T47D (cell line): Measurements from ENCODE around the gene CRYBA2.

Experiments used
- DNase-seq, 2 experiments: peaks; one replicate each; pipeline versions ENCODE4 v3.0.0 to v3.0.0-alpha.2; 2011 to 2012; ENCODE audit warnings: low read depth in 1 of 2, low spot score in 1 of 2
- JUND ChIP-seq: IDR thresholded peaks from 2 replicates; pipeline ENCODE4 v1.6.1; 2012; ENCODE audit warnings: low read depth
- in situ Hi-C: cut with HindIII; loops from 2 replicates; pipeline ENCODE4 v1.10.0; 2016; ENCODE audit warnings: low sequenced_read_pairs, low pct_unique_long_range_greater_than_20kb

CRYBA2 gene

GRCh38 chr2:219019436-219019835, 26.2 kb upstream of the CRYBA2 start:
- in situ Hi-C loops, result no loop called here
- no peak for TF ChIP-seq JUND
- no peak for DNase-seq

- in situ Hi-C loops, result no loop called here
- no peak for TF ChIP-seq JUND
- DNase-seq, result no peak
Measured at GRCh38 chr2:219018726-219019125, 25.5 kb upstream of the CRYBA2 start.

DNA sequence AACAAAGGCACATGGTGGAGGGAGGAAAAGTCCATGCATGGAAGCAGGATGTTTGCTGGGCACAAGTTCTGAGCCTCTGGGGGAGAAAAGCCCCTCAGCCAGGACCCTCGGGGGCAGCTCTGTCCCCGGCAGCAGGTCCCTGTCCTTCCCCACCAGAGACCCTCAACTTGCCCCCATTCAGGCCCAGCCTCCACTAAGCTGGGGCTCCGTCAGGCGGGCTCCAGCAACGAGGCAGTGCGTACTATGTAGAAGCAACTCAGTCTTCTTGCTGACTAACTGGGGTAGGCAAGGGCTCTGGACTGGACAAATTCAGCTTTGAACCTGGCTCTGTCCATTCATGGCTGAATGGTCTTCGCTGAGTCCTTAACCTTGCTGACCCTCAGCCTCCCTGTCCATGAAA, 25.1 kb upstream of the CRYBA2 start:
- no peak for DNase-seq
- in situ Hi-C loops, result no loop called here
- no peak for TF ChIP-seq JUND

GRCh38 chr2:219017201-219017931, 24.1 kb upstream of the CRYBA2 start:
- TF ChIP-seq JUND, result no peak
- DNase-seq, result no peak
- in situ Hi-C loops, result no loop called here

- no peak for TF ChIP-seq JUND
- in situ Hi-C loops, result no loop called here
- no peak for DNase-seq
Measured at GRCh38 chr2:219016721-219017120, 23.5 kb upstream of the CRYBA2 start.

DNA sequence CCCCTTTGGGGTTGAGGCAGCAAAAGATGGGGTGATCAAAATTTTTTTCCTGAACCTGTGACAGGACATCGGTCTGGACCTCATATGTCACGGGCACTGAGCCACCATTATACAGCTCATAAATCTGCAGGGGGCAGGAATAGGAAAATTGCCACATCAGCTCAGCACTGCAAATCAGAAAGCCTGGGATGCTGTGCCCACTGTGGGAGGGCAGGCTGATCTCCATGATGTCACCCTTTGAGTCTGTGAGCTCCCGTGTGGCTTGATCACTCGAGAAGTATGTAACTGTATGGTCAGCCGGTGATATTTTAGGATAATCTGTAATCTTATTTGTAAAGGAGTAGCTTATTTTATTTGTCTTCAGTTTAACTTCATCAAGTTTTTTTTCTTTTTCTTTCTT, 17.7 kb upstream of the CRYBA2 start:
- no peak for DNase-seq
- no peak for TF ChIP-seq JUND
- in situ Hi-C loops, result no loop called here

GRCh38 chr2:219010162-219010756, 17.0 kb upstream of the CRYBA2 start:
- in situ Hi-C loops, result no loop called here
- no peak for TF ChIP-seq JUND
- DNase-seq, result peak; percentile 50 to 58

- DNase-seq, result no peak
- TF ChIP-seq JUND, result no peak
- in situ Hi-C loops, result no loop called here
Measured at GRCh38 chr2:219009294-219009693, 16.1 kb upstream of the CRYBA2 start.

GRCh38 chr2:219003979-219004378, 10.8 kb upstream of the CRYBA2 start:
- no peak for TF ChIP-seq JUND
- in situ Hi-C loops, result no loop called here

GRCh38 chr2:219003267-219003634, 10.0 kb upstream of the CRYBA2 start:
- no peak for TF ChIP-seq JUND
- in situ Hi-C loops, result no loop called here
- DNase-seq, result no peak

More at GRCh38 chr2:219003979-219004378, 10.8 kb upstream of the CRYBA2 start:
- no peak for DNase-seq

- no peak for TF ChIP-seq JUND
- peak; percentile 81 to 84 for DNase-seq
- in situ Hi-C loops, result no loop called here
Measured at GRCh38 chr2:219002395-219003266, 9.4 kb upstream of the CRYBA2 start.

DNA sequence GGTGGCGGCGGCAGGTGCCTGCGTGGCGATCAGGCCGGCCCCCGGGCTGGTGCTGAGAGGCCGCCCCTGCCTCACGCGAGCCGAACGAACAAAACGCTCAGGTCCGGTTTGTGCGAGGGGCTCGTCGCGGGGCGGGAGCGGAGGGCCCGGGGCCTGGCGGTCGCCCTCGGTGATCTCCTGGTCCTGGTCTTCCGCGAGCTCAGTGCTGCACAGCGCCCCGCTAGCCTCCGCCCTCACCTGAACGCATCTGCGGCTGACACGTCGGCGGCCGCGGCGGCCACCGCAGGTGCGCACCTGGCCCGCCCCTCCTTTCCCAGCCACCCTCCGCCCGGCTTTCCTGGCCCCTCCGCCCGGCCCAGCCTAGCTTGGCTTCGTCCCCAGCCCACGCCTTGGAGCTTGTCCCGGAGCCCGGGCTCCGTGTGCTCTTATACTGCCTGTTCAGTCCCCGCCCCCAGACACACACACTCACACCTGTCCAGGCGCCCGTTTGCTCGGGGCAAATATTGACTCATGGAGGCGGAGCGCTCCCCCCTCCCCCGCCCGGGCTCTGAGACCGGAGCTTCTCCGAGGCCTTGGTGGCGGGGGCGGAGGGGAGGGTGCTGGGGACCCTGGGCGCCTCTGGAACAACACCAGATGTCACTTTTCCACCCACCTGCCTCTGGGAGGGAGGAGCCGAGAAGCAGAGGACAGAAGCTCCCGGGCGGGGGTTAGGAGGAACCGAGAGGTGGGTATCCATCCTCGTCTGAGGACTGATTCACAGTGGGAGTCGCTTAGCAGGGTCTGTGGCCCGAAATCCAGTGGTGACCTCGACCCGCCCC, 8.6 kb upstream of the CRYBA2 start:
- peak; percentile 93 to 97 for DNase-seq
- no peak for TF ChIP-seq JUND
- in situ Hi-C loops, result no loop called here
